H1 (cell line): ENCODE data around the gene BRD9. TPM values are rescaled to one million over a fixed set of nuclear protein-coding genes. Genes with fewer than 3 reads are reported as not detected.

Experiments used
- CTCF ChIA-PET: fragments of 300-600 bp; sonication (Branson Sonifier 250); formaldehyde crosslinking; loops from one replicate; lab custom pipeline; 2021; ENCODE audit not compliant: partially characterized antibody; lab: Charles Lee
- POLR2A ChIA-PET: fragments of 300-600 bp; sonication (Branson Sonifier 250); formaldehyde crosslinking; loops from one replicate; lab custom pipeline; 2021; ENCODE audit warnings: inconsistent platforms; ENCODE audit not compliant: partially characterized antibody; lab: Charles Lee
- DNase-seq, 2 experiments: peaks; one replicate each; pipeline versions ENCODE4 v3.0.0 to v3.0.0-alpha.2; 2010 to 2022; ENCODE audit warnings: low spot score in 2 of 2, low read depth in 1 of 2, mixed read lengths in 1 of 2
- FAIRE-seq: peaks from 2 replicates; lab custom pipeline; 2011; peaks lifted over from hg19 to GRCh38; lab: Jason Lieb, UNC
- H2AFZ ChIP-seq: 2 replicates; pipeline ENCODE4 v1.8.1; 2012; ENCODE audit warnings: low read length, inconsistent platforms
- H2AK5ac ChIP-seq: 2 replicates; pipeline ENCODE4 v1.6.1; 2013; ENCODE audit warnings: low read depth, low read length
- H2BK120ac ChIP-seq: replicated peaks from 2 replicates; pipeline ENCODE3; 2013; ENCODE audit warnings: low read depth, low read length, inconsistent platforms
- H2BK12ac ChIP-seq: 2 replicates; pipeline ENCODE4 v1.6.1; 2013; ENCODE audit warnings: low read depth, low read length
- H2BK15ac ChIP-seq: 2 replicates; pipeline ENCODE4 v1.6.1; 2013; ENCODE audit warnings: low read length
- H2BK20ac ChIP-seq: 2 replicates; pipeline ENCODE4 v1.6.1; 2013; ENCODE audit warnings: low read length
- H2BK5ac ChIP-seq: 2 replicates; pipeline ENCODE4 v1.6.1; 2013; ENCODE audit warnings: low read depth, low read length
- H3K14ac ChIP-seq: 2 replicates; pipeline ENCODE4 v1.6.1; 2013; ENCODE audit warnings: inconsistent platforms; ENCODE audit not compliant: insufficient read length
- H3K18ac ChIP-seq: 2 replicates; pipeline ENCODE4 v1.6.1; 2013; ENCODE audit warnings: low read length; ENCODE audit errors: extremely low read depth
- H3K23ac ChIP-seq: 2 replicates; pipeline ENCODE4 v1.6.1; 2013; ENCODE audit warnings: inconsistent platforms; ENCODE audit not compliant: insufficient read length
- H3K23me2 ChIP-seq: 2 replicates; pipeline ENCODE4 v1.6.1; 2013; ENCODE audit warnings: low read depth, low read length
- H3K27ac ChIP-seq: 2 replicates; pipeline ENCODE4 v1.6.1; 2011; ENCODE audit warnings: low read depth, low read length, inconsistent platforms
- H3K27me3 ChIP-seq, 4 experiments: replicated peaks in 1 of 4; 1 replicate in 1 of 4; 2 replicates in 3 of 4; pipeline versions ENCODE4 v1.6.1 to v1.8.1; 2011 to 2013; ENCODE audit warnings: low read length in 3 of 4, mild to moderate bottlenecking in 3 of 4, inconsistent platforms in 2 of 4, mixed read lengths in 2 of 4, moderate library complexity in 1 of 4; ENCODE audit not compliant: control insufficient read depth in 3 of 4, insufficient read depth in 3 of 4; ENCODE audit errors: extremely low read depth in 1 of 4
- H3K36me3 ChIP-seq, 4 experiments: 2 replicates each; pipeline versions ENCODE4 v1.6.1 to v1.8.1; 2011 to 2013; ENCODE audit warnings: mild to moderate bottlenecking in 4 of 4, low read length in 3 of 4, moderate library complexity in 2 of 4, control low read depth in 1 of 4, inconsistent platforms in 1 of 4; ENCODE audit not compliant: insufficient read depth in 4 of 4, control insufficient read depth in 2 of 4
- H3K4ac ChIP-seq: replicated peaks from 2 replicates; pipeline ENCODE3; 2013; ENCODE audit warnings: low read length, low read depth, mixed read lengths, inconsistent platforms; ENCODE audit not compliant: insufficient read length
- H3K4me1 ChIP-seq, 4 experiments: replicated peaks in 1 of 4; 1 replicate in 1 of 4; 2 replicates in 3 of 4; pipeline versions ENCODE4 v1.6.1 to v1.8.1; 2011 to 2013; ENCODE audit warnings: low read length in 3 of 4, inconsistent platforms in 2 of 4, mixed read lengths in 1 of 4; ENCODE audit not compliant: insufficient read depth in 4 of 4, control insufficient read depth in 3 of 4
- H3K4me2 ChIP-seq, 2 experiments: 2 replicates each; pipeline versions ENCODE4 v1.6.1 to v1.8.1; 2011 to 2013; ENCODE audit warnings: low read depth in 2 of 2, low read length in 2 of 2, control low read depth in 1 of 2, inconsistent platforms in 1 of 2, mild to moderate bottlenecking in 1 of 2; ENCODE audit not compliant: insufficient read depth in 1 of 2
- H3K4me3 ChIP-seq, 4 experiments: fragments of 200-600, 300-600 bp in 1 of 4; sonication (generic), shearing (Covaris generic), sonication (Bioruptor Twin) in 1 of 4; 2 replicates each; pipeline versions ENCODE4 v1.5.1 to v1.8.1; 2011 to 2016; ENCODE audit warnings: low read length in 4 of 4, low read depth in 3 of 4, control low read depth in 2 of 4, inconsistent platforms in 2 of 4, mild to moderate bottlenecking in 2 of 4, mixed read lengths in 1 of 4, moderate library complexity in 1 of 4; ENCODE audit not compliant: insufficient read depth in 2 of 4; ENCODE audit errors: extremely low read depth in 1 of 4
- H3K56ac ChIP-seq: replicated peaks from 2 replicates; pipeline ENCODE3; 2013; ENCODE audit warnings: low read depth, mild to moderate bottlenecking, mixed read lengths, low read length, inconsistent platforms; ENCODE audit not compliant: insufficient read length
- H3K79me1 ChIP-seq: 2 replicates; pipeline ENCODE4 v1.6.1; 2013; ENCODE audit warnings: low read depth, low read length, control low read depth
- H3K79me2 ChIP-seq, 2 experiments: 2 replicates each; pipeline versions ENCODE4 v1.6.1 to v1.8.1; 2012 to 2013; ENCODE audit warnings: low read length in 2 of 2, mild to moderate bottlenecking in 2 of 2, inconsistent platforms in 1 of 2; ENCODE audit not compliant: insufficient read depth in 2 of 2, control insufficient read depth in 1 of 2
- H3K9ac ChIP-seq, 4 experiments: replicated peaks in 1 of 4; 1 replicate in 1 of 4; 2 replicates in 3 of 4; pipeline versions ENCODE4 v1.6.1 to v1.8.1; 2011 to 2013; ENCODE audit warnings: low read depth in 3 of 4, low read length in 3 of 4, control low read depth in 2 of 4, mild to moderate bottlenecking in 2 of 4, moderate library complexity in 2 of 4, inconsistent platforms in 1 of 4; ENCODE audit errors: extremely low read depth in 1 of 4
- H3K9me3 ChIP-seq, 2 experiments: 2 replicates each; pipeline versions ENCODE4 v1.6.1 to v1.8.1; 2012 to 2013; ENCODE audit warnings: mild to moderate bottlenecking in 2 of 2, moderate library complexity in 2 of 2, control low read depth in 1 of 2, inconsistent platforms in 1 of 2, low read depth in 1 of 2, low read length in 1 of 2, mixed read lengths in 1 of 2; ENCODE audit not compliant: insufficient read depth in 2 of 2
- H4K20me1 ChIP-seq, 2 experiments: replicated peaks in 1 of 2; 2 replicates each; pipeline versions ENCODE3 to v1.8.1; 2011 to 2013; ENCODE audit warnings: inconsistent platforms in 2 of 2, low read length in 2 of 2, mild to moderate bottlenecking in 1 of 2; ENCODE audit not compliant: insufficient read depth in 2 of 2, control insufficient read depth in 1 of 2
- H4K5ac ChIP-seq: 2 replicates; pipeline ENCODE4 v1.6.1; 2013; ENCODE audit warnings: low read length, low read depth, mixed read lengths, inconsistent platforms; ENCODE audit not compliant: insufficient read length
- H4K8ac ChIP-seq: 2 replicates; pipeline ENCODE4 v1.8.0; 2013; ENCODE audit warnings: mild to moderate bottlenecking, moderate library complexity, low read length, inconsistent platforms; ENCODE audit not compliant: insufficient read depth; ENCODE audit errors: extremely low read depth
- H4K91ac ChIP-seq: replicated peaks from 2 replicates; pipeline ENCODE3; 2013; ENCODE audit warnings: low read length, mixed read lengths, inconsistent platforms; ENCODE audit not compliant: insufficient read length
- ASH2L ChIP-seq: fragments of 200-600, 300-600 bp; sonication (generic); IDR thresholded peaks from one replicate; pipeline ENCODE4 v1.7.1; 2017; ENCODE audit warnings: low read length
- CBX5 ChIP-seq: fragments of 300-800, 300-1000 bp; sonication (generic); IDR thresholded peaks from 2 replicates; pipeline ENCODE4 v1.7.1; 2016; ENCODE audit warnings: antibody characterized with exemption, low read length, low read depth
- CBX8 ChIP-seq: fragments of 300-800, 300-1000 bp; sonication (generic); IDR thresholded peaks from 2 replicates; pipeline ENCODE4 v1.7.1; 2016; ENCODE audit warnings: low read depth, low read length, borderline replicate concordance
- CTCF ChIP-seq, 3 experiments: IDR thresholded peaks; 1 replicate in 2 of 3; 2 replicates in 1 of 3; pipeline versions ENCODE4 v1.5.1 to v1.6.1; 2011; ENCODE audit warnings: low read length in 3 of 3, mild to moderate bottlenecking in 3 of 3, inconsistent platforms in 2 of 3, low read depth in 1 of 3, moderate library complexity in 1 of 3; ENCODE audit not compliant: insufficient read depth in 1 of 3; ENCODE audit errors: control extremely low read depth in 1 of 3
- JUND ChIP-seq: IDR thresholded peaks from 2 replicates; pipeline ENCODE4 v1.6.1; 2011; ENCODE audit warnings: mild to moderate bottlenecking, improper control_type of control experiment, low read length
- POLR2A ChIP-seq, 2 experiments: IDR thresholded peaks; 1 replicate in 1 of 2; 2 replicates in 1 of 2; pipeline ENCODE4 v1.6.1; 2011; ENCODE audit warnings: low read depth in 2 of 2, low read length in 2 of 2, mild to moderate bottlenecking in 2 of 2; ENCODE audit errors: control extremely low read depth in 1 of 2
- RXRA ChIP-seq: IDR thresholded peaks from 2 replicates; pipeline ENCODE4 v1.6.1; 2011; ENCODE audit warnings: low read depth, mild to moderate bottlenecking, low read length, moderate library complexity; ENCODE audit not compliant: insufficient read depth
- WGBS, 2 experiments: shearing (Covaris generic) in 1 of 2; methylation state at CpG; one replicate each; pipeline versions ENCODE4 v1.1.6 to v1.1.7; 2013 to 2015; ENCODE audit warnings: low lambda C conversion rate in 2 of 2, mixed read lengths in 2 of 2, inconsistent platforms in 1 of 2, low coverage in 1 of 2, missing lambda C conversion rate in 1 of 2; ENCODE audit not compliant: insufficient replicate concordance in 2 of 2, insufficient coverage in 1 of 2, insufficient read length in 1 of 2; ENCODE audit errors: extremely low coverage in 1 of 2, missing lambda C conversion rate in 1 of 2; 5-methylcytosine and 5-hydroxymethylcytosine counted together
- polyA plus RNA-seq, 7 experiments: library from polyadenylated mRNA; depleted of rRNA in 3 of 7; stranded (reverse) in 5 of 7; unstranded in 2 of 7; fragments of >200 nt in 5 of 7; fragments of 200-250 nt in 2 of 7; gene quantifications; 1 replicate in 5 of 7; 2 replicates in 1 of 7; 4 replicates in 1 of 7; pipeline versions ENCODE4 v1.2.1 to v1.2.3, GENCODE V29; 2011 to 2013; ENCODE audit warnings: missing spikeins in 2 of 7, mixed read lengths in 2 of 7
- total RNA-seq: library from RNA; stranded (reverse); fragmentation: NEBNext Ultra II Directional; extraction: Animal tissue kit (Norgen Biotek cat#: 25700); gene quantifications from 2 replicates; pipeline ENCODE4 v1.2.1, GENCODE V29; 2021

Gene BRD9
- total and polyA plus RNA-seq, 2 of the 8 experiments (the other 6 are each of a cell fraction or from before 2014, with no cell fraction given), result 9.3 to 49.4 TPM

GRCh38 chr5:865771-866170 is 26.8 kb downstream of the BRD9 start:
- no peaks in the 10 kb centered on the region for H3K9me3 ChIP-seq
- H2BK5ac ChIP-seq, result no peak overlapping the region
- H2AK5ac ChIP-seq, result no peak overlapping the region
- H4K5ac ChIP-seq, result no peak overlapping the region
- no peak overlapping the region for H2AFZ ChIP-seq
- no peak overlapping the region for H3K4me2 ChIP-seq
- no peak overlapping the region for H3K23ac ChIP-seq
- no peak for TF ChIP-seq CTCF (IDR thresholded peaks at IDR 0.05; ENCODE audit: control extremely low read depth in 1 of 3, insufficient read depth in 1 of 3, low read depth in 1 of 3, low read length in 3 of 3)
- TF ChIP-seq RXRA, result no peak
- no peak for TF ChIP-seq POLR2A (IDR thresholded peaks at IDR 0.05; ENCODE audit: control extremely low read depth in 1 of 2, low read depth in 2 of 2, low read length in 2 of 2)
- TF ChIP-seq ASH2L, result no peak
- TF ChIP-seq JUND, result no peak
- TF ChIP-seq CBX5, result no peak
- TF ChIP-seq CBX8, result no peak
- peaks cover 37 to 70% (median 58%) of the 10 kb centered on the region in 4 experiments for H3K36me3 ChIP-seq
- H2BK20ac ChIP-seq, result no peak overlapping the region
- H3K4me3 ChIP-seq, result no peak overlapping the region
- H3K9ac ChIP-seq, result no peak overlapping the region
- H2BK12ac ChIP-seq, result no peak overlapping the region
- ChIA-PET CTCF (no interaction called here), POLR2A (interaction anchor here (1.2 to 6.9 kb wide), 5 partner anchors 10 to 36 kb away, joined by 5 to 46 read pairs (median 9); partner anchors contain the start of genes BRD9, TRIP13 and ZDHHC11)
- H3K18ac ChIP-seq, result no peak overlapping the region
- H2BK120ac ChIP-seq, result no peak overlapping the region
- no peak overlapping the region for H3K4ac ChIP-seq
- H4K20me1 ChIP-seq, result peaks cover 7 to 41% of the 10 kb centered on the region in 2 experiments
- H3K79me1 ChIP-seq, result no peaks in the 10 kb centered on the region; the same call in 1 of the 2 replicates
- H3K79me2 ChIP-seq, result peaks cover 0 to 2% of the 10 kb centered on the region in 2 experiments; a peak in 1 of 4 replicates
- H2BK15ac ChIP-seq, result no peak overlapping the region
- no peak overlapping the region for H3K14ac ChIP-seq
- H4K91ac ChIP-seq, result no peak overlapping the region
- no peak overlapping the region for H3K27ac ChIP-seq
- H3K4me1 ChIP-seq, result no peaks in the 10 kb centered on the region; a peak in 1 of 7 replicates
- FAIRE-seq (no peak), DNase-seq (no peak)
- H4K8ac ChIP-seq, result no peak overlapping the region
- H3K27me3 ChIP-seq, result no peaks in the 10 kb centered on the region
- 97% methylated on average over 10 of the region's 10 CpGs; no CpG with 5 or more reads in 1 of the 2 experiments for WGBS, 2 experiments
- no peak overlapping the region for H3K56ac ChIP-seq
- peaks cover 2% of the 10 kb centered on the region; the same call in 1 of the 2 replicates for H3K23me2 ChIP-seq
